Measurements from ENCODE around the gene OR5D16. TPM values are rescaled to one million over a fixed set of nuclear protein-coding genes. Genes with fewer than 3 reads are reported as not detected.
"Not testable (repeated sequence)": the region's sequence is repeated elsewhere in the genome, so short reads cannot be mapped to it uniquely, and the experiment has no call there.

The OR5D16 gene
- total RNA-seq, 2 donors from 2014 or later, result not detected

GRCh38 chr11:55854704-55855103 is 16.2 kb downstream of the OR5D16 start:
- H3K27ac ChIP-seq, result no peak overlapping the region
- no peak overlapping the region for H3K4me3 ChIP-seq
- H3K4me1 ChIP-seq, result no peaks in the 10 kb centered on the region
- H3K9me3 ChIP-seq, result no peaks in the 10 kb centered on the region
- no peaks in the 10 kb centered on the region for H3K27me3 ChIP-seq
- no peak for TF ChIP-seq CTCF (IDR thresholded peaks at IDR 0.05)
- DNase-seq (ENCODE audit: low spot score), result no peak
- H3K36me3 ChIP-seq, result no peaks in the 10 kb centered on the region

- H3K4me1 ChIP-seq; H3K4me3 ChIP-seq; H3K36me3 ChIP-seq; H3K27ac ChIP-seq; H3K9me3 ChIP-seq; H3K27me3 ChIP-seq; DNase-seq (ENCODE audit: low spot score): not testable (repeated sequence)
These were observed 28.8 kb downstream of the OR5D16 start for GRCh38 chr11:55867354-55867753.

GRCh38 chr11:55872731-55873130 is 34.2 kb downstream of the OR5D16 start:
- not testable (repeated sequence) for H3K27me3 ChIP-seq; DNase-seq (ENCODE audit: low spot score); H3K4me1 ChIP-seq; H3K36me3 ChIP-seq; H3K27ac ChIP-seq; H3K9me3 ChIP-seq
- peak overlapping the region in 1 of 2 donors; percentile 21 for H3K4me3 ChIP-seq

- not testable (repeated sequence) for H3K36me3 ChIP-seq; H3K4me1 ChIP-seq; DNase-seq (ENCODE audit: low spot score); H3K27me3 ChIP-seq; H3K27ac ChIP-seq; H3K9me3 ChIP-seq
- peak overlapping the region in 1 of 2 donors; percentile 21 for H3K4me3 ChIP-seq
These were observed 34.6 kb downstream of the OR5D16 start for GRCh38 chr11:55873146-55873545.

- H3K27me3 ChIP-seq; DNase-seq (ENCODE audit: low spot score); H3K9me3 ChIP-seq; H3K27ac ChIP-seq; H3K4me1 ChIP-seq; H3K36me3 ChIP-seq; H3K4me3 ChIP-seq: not testable (repeated sequence)
These were observed 44.4 kb downstream of the OR5D16 start, which contains the start of gene TRIM51 for GRCh38 chr11:55882997-55883396. TSS of gene TRIM51 (plus strand) at chr11:55883297. CDS start at chr11:55885429, 2,132 bp downstream.

- not testable (repeated sequence) for DNase-seq (ENCODE audit: low spot score); H3K36me3 ChIP-seq; H3K9me3 ChIP-seq; H3K27me3 ChIP-seq; H3K4me3 ChIP-seq; H3K4me1 ChIP-seq; H3K27ac ChIP-seq
These were observed 46.4 kb downstream of the OR5D16 start for GRCh38 chr11:55884995-55885394.

- not testable (repeated sequence) for DNase-seq (ENCODE audit: low spot score)
These were observed 46.9 kb downstream of the OR5D16 start for GRCh38 chr11:55885481-55885880.

More at GRCh38 chr11:55885481-55885880, 46.9 kb downstream of the OR5D16 start:
- not testable (repeated sequence) for H3K9me3 ChIP-seq, H3K27me3 ChIP-seq, H3K27ac ChIP-seq, H3K4me1 ChIP-seq, H3K4me3 ChIP-seq, H3K36me3 ChIP-seq

Other genes starting within 250 kb of the OR5D16 start
- gene OR4C11, start 231.1 kb upstream of the OR5D16 start, total RNA-seq, result not detected
- not detected for gene OR4P4, start 203.6 kb upstream of the OR5D16 start, total RNA-seq
- gene OR4S2, start 190.4 kb upstream of the OR5D16 start, total RNA-seq, result not detected
- gene OR4C6, start 176.6 kb upstream of the OR5D16 start, total RNA-seq, result not detected
- not detected for gene OR5D13, start 65.3 kb upstream of the OR5D16 start, total RNA-seq
- gene OR5D14, start 43.2 kb upstream of the OR5D16 start, total RNA-seq, result not detected
- not detected for gene OR5L1, start 27.4 kb upstream of the OR5D16 start, total RNA-seq
- gene OR5D18, start 19.1 kb upstream of the OR5D16 start, total RNA-seq, result not detected
- gene OR5L2, start 11.5 kb upstream of the OR5D16 start, total RNA-seq, result not detected
- gene TRIM51, start 44.5 kb downstream of the OR5D16 start, total RNA-seq, result not detected
- not detected for gene OR5W2, start 75.8 kb downstream of the OR5D16 start, total RNA-seq
- gene OR5I1, start 97.6 kb downstream of the OR5D16 start, total RNA-seq, result not detected
- gene OR10AG1, start 131.2 kb downstream of the OR5D16 start, total RNA-seq, result not detected
- not detected for gene OR5F1, start 155.9 kb downstream of the OR5D16 start, total RNA-seq
- gene OR5AS1, start 188.9 kb downstream of the OR5D16 start, total RNA-seq, result not detected